Islet of Langerhans (tissue), 1 donor: ENCODE results near the gene TRIM63.

Experiments
- FAIRE-seq: peaks from one replicate; lab custom pipeline; 2011; peaks lifted over from hg19 to GRCh38; lab: Jason Lieb, UNC

Gene TRIM63

DNA sequence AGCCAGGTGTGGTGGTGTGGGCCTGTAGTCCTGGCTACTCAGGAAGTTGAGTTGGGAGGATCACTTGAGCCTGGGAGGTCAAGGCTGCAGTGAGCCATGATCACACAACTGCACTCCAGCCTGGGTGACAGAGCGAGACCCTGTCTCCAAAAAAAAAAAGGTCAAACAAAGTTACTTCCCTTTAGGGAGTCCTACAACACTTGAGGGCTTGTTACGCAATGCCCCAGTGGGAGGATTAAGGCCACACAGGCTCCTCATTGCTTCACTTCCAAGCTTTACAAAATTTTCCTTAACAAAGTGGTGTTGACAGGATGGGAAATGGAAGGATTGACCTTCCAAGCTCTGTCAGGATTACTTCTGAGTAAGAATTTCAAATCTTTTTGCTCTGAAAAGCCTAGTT lies 52.1 kb downstream of the TRIM63 start:
- FAIRE-seq = no peak

DNA sequence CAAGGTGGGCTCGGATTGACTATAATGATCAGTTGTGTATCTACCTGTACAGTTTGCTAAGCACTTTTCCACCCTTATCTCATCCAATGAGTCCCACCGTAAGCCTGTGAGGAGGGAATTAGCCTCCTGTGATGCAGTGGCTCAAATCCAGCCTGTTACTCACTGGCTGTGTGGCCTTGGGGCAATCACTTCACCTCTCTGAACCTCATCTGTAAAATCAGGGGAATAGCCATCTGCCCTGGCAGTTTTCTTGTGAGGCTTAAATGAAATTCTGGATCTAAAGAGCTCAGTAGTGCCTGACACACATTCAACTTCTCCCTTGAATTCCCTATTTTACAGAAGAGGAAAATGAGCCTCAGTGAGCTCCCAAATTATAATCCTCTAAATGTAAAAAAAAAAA lies 53.3 kb downstream of the TRIM63 start:
- no peak for FAIRE-seq

DNA sequence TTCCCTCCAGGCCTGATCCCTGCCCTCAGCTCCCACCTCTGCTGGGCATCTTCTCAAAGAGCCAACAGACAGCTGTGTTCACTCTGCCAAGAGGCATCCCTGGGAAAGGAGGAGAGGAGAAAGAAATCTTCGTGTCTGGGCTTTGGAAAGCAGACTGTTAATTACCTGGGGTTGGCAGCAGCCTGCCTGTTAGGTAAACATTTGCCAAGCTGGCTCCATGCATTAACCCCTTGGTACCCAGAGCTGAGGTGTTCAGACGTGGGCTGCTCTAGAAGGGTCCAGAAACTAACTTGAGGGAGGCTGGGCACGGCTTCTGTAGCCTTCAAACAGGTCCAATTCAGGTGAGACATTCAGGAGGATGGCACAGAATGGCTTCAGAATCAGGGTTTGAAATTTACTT lies 54.6 kb downstream of the TRIM63 start:
- FAIRE-seq = no peak

GRCh38 chr1:26010825-26011224 lies 56.6 kb downstream of the TRIM63 start:
- no peak for FAIRE-seq

- no peak for FAIRE-seq
Observed at GRCh38 chr1:26009796-26010447, 57.5 kb downstream of the TRIM63 start.

GRCh38 chr1:26006710-26007109 lies 60.7 kb downstream of the TRIM63 start:
- FAIRE-seq = no peak

DNA sequence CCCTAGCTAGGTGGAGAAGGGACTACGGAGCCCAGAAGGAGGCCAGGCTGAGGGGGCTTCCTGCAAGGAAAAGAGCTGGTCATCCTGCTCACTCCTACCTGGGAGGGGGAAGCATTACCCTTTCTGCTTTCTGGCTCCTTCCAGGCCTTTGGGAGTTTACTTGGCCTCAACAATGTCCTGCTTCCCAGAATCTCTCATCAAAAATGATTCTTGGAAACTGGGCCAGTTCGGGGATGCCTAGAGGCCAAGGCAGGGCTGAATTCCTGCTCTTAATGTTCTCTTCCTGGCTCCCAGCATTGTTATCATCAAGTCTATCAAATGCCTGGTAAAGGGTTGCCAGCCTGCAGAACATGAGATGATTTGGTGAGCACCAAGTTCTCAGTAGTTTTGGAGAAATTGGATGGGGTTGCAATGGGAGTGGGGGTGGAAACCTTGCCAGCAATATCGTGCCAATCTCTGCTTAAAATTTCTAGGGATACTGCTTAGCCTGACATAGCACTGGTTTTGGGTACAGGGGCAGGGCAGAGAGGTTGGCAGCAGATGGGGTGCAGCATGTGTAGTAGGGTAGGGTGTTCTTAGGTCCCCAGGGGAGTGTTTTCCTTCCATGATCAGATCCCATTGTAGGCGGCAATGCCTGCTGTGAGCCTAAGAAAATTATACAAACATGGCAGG lies 61.9 kb downstream of the TRIM63 start:
- no peak for FAIRE-seq

DNA sequence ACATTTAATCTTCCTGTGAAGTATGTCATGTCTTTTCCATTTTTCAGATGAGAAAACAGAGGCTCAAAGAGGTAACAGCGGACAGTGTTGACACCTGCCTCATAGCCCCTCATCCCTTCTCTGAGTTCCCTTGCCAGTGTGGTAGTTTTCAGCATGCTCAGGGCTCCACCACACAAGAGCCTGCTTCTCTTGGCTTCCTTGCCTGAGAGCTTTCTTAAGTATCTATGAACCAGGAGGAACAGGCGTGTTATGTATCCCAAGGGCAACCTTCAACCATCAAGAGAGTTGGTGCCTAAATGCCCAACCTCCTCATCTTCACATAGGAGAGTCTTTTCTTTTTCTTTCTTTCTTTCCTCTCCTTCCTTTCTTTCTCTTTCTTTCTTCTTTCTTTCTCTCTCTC lies 63.7 kb downstream of the TRIM63 start:
- no peak for FAIRE-seq

GRCh38 chr1:26003262-26003661 lies 64.2 kb downstream of the TRIM63 start:
- no peak for FAIRE-seq
